Activated CD4-positive, alpha-beta T cell treated with anti-CD3 and anti-CD28 coated beads for 36 hours (primary cell): ENCODE measurements around the gene AASDH. TPM values are rescaled to one million over a fixed set of nuclear protein-coding genes. Genes with fewer than 3 reads are reported as not detected.
"Not testable (repeated sequence)": the region's sequence is repeated elsewhere in the genome, so short reads cannot be mapped to it uniquely, and the experiment has no call there.

Source experiments
- ATAC-seq: fragments of 200-7000 bp; cut with Tn5 transposase; one replicate; pipeline ENCODE4 v1.10.0; 2021; ENCODE audit warnings: mild to moderate bottlenecking, moderate library complexity
- CTCF ChIA-PET: fragments of 350-600 bp; sonication (Branson Sonifier 250); formaldehyde crosslinking; loops from one replicate; lab custom pipeline; 2021; ENCODE audit warnings: antibody characterized with exemption; lab: Charles Lee
- POLR2A ChIA-PET: fragments of 350-600 bp; sonication (Branson Sonifier 250); formaldehyde crosslinking; loops from one replicate; lab custom pipeline; 2021; ENCODE audit warnings: antibody characterized with exemption, inconsistent platforms; lab: Charles Lee
- DNase-seq: peaks from one replicate; pipeline ENCODE4 v3.0.0-alpha.2; 2020
- H3K27ac Mint-ChIP-seq: one replicate; pipeline ENCODE4 v1.8.0; 2021; ENCODE audit warnings: mixed read lengths
- H3K27me3 Mint-ChIP-seq: one replicate; pipeline ENCODE4 v1.8.0; 2021; ENCODE audit warnings: mixed read lengths
- H3K36me3 Mint-ChIP-seq: one replicate; pipeline ENCODE4 v1.8.0; 2021; ENCODE audit warnings: low read depth, mixed read lengths
- H3K4me1 Mint-ChIP-seq: one replicate; pipeline ENCODE4 v1.8.0; 2021; ENCODE audit warnings: mixed read lengths
- H3K4me3 Mint-ChIP-seq: one replicate; pipeline ENCODE4 v1.8.0; 2021; ENCODE audit warnings: mild to moderate bottlenecking, moderate library complexity, mixed read lengths
- H3K9me3 Mint-ChIP-seq: one replicate; pipeline ENCODE4 v1.8.0; 2021; ENCODE audit warnings: low read depth, mixed read lengths
- intact Hi-C, 2 experiments: fragments of 100-400 bp; cut with DNase I in 1 of 2; cut with micrococcal nuclease in 1 of 2; formaldehyde crosslinking; loops; one replicate each; pipeline versions ENCODE4 v1.14.2 to v1.15.1; 2022 to 2024; cut with DNase I, micrococcal nuclease
- total RNA-seq, 2 experiments: library from RNA; stranded (reverse); gene quantifications; one replicate each; pipeline ENCODE4 v1.2.3, GENCODE V29; 2021

AASDH gene
- total RNA-seq, 2 experiments from 2014 or later: 13.3 to 16.4 TPM

- CTCF ChIA-PET: no interaction called here
These were observed 13.3 kb upstream of the AASDH start for GRCh38 chr4:56400560-56400959.

DNA sequence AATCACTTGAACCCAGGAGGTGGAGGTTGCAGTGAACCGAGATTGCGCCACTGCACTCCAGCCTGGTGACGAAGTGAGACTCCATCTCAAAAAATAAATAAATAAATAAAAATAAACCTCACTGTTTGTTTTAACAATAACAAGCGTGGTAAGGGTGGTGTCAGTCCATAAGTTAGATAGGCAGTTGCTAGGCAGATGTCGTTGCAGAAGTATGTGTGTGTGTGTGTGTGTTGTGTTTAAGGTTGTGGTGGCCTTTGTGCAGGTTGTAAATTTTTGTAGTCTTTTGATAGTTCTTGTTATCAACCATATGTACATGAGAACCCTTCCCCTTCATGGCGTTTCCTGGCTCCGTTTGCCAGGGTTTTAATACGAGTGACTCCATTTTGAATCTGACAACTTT, 4.0 kb upstream of the AASDH start:
- Mint-ChIP-seq H3K4me3 (no peak overlapping the region), H3K27ac (no peak overlapping the region), H3K27me3 (no peaks in the 10 kb centered on the region), H3K9me3 (no peaks in the 10 kb centered on the region), H3K36me3 (peaks cover 12% of the 10 kb centered on the region), H3K4me1 (peaks cover 22% of the 10 kb centered on the region)
- ATAC-seq: no peak
- DNase-seq: no peak
- intact Hi-C loops: no loop called here
- ChIA-PET POLR2A (no interaction called here), CTCF (no interaction called here)

More at GRCh38 chr4:56400560-56400959, 13.3 kb upstream of the AASDH start:
- H3K4me3 Mint-ChIP-seq: no peak overlapping the region
- no peaks in the 10 kb centered on the region for H3K4me1 Mint-ChIP-seq
- H3K27ac Mint-ChIP-seq: no peak overlapping the region
- peaks cover 18% of the 10 kb centered on the region for H3K36me3 Mint-ChIP-seq
- POLR2A ChIA-PET: no interaction called here
- intact Hi-C loops: no loop called here
- H3K27me3 Mint-ChIP-seq: no peaks in the 10 kb centered on the region
- no peak for ATAC-seq
- no peaks in the 10 kb centered on the region for H3K9me3 Mint-ChIP-seq
- no peak for DNase-seq

DNA sequence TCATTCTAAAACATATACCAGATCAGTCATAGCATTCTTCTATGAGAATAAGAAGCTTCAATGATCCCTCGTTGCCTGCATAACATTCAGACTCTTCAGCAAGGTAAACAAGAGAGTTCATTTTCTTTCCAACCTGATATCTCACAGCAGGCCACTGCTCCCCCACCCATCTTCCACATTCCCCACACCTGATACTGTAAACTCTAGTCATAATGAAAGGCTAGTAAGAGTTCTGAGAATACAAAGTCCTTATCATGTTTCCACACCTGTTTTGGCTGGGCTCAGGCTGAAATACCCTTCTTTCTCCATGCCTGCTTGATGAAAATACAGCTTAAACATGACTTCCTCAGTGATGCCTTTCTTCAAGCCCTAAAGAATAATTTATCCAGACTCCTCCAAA, 2.3 kb upstream of the AASDH start:
- POLR2A ChIA-PET: no interaction called here
- Mint-ChIP-seq H3K27ac (peak overlapping the region; percentile 16), H3K4me1 (peaks cover 26% of the 10 kb centered on the region), H3K9me3 (no peaks in the 10 kb centered on the region), H3K36me3 (peaks cover 6% of the 10 kb centered on the region), H3K27me3 (no peaks in the 10 kb centered on the region), H3K4me3 (no peak overlapping the region)
- no peak for ATAC-seq
- CTCF ChIA-PET: interaction anchor here (1.6 kb wide), 1 partner anchor 36 kb away, joined by 4 read pairs; no protein-coding TSS in a partner anchor
- DNase-seq: peak; percentile 8
- intact Hi-C loops: loop anchor here in 1 of 2 experiments (5.0 kb wide), 2 partner anchors 442 to 588 kb away; partner anchors contain the start of genes CEP135, NOA1 and POLR2B

- Mint-ChIP-seq H3K4me3 (peak overlapping the region; percentile 98), H3K4me1 (peaks cover 31% of the 10 kb centered on the region), H3K27me3 (no peaks in the 10 kb centered on the region), H3K27ac (peak overlapping the region; percentile 100), H3K9me3 (no peaks in the 10 kb centered on the region), H3K36me3 (peaks cover 6% of the 10 kb centered on the region)
- no peak for ATAC-seq
- intact Hi-C loops: loop anchor here in 1 of 2 experiments (5.0 kb wide), 2 partner anchors 441 to 589 kb away; partner anchors contain the start of genes CEP135, NOA1 and POLR2B
- DNase-seq: no peak
- POLR2A ChIA-PET: interaction anchor here (1.8 to 2.0 kb wide), 2 partner anchors 47 to 440 kb away, joined by 20 to 51 read pairs; partner anchors contain the start of genes CEP135, PAICS and PPAT
- CTCF ChIA-PET: interaction anchor here (1.7 to 2.4 kb wide), 2 partner anchors 8 to 47 kb away, joined by 7 to 29 read pairs; partner anchors contain the start of genes PAICS and PPAT
These were observed 1.0 kb upstream of the AASDH start for GRCh38 chr4:56388306-56388705.

DNA sequence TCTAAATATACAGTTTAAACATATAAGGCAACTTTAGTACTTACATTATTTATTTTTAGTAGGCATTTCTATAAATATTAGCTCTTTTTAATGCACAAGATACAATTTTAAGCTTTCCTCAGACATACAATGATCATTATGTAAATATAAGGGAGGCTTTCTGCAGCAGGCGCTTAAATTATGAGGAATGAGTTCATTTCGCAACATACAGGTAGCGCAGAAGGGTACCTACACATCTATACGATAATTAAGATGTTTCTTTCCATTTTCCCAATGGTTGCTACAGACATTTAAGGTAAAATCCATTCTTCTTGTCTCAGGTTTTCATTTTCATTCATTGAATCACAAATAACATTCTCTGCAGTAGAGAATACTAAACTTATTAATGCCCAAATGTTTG, 1.2 kb downstream of the AASDH start:
- H3K4me3 Mint-ChIP-seq: peak overlapping the region; percentile 98
- H3K27me3 Mint-ChIP-seq: no peaks in the 10 kb centered on the region
- CTCF ChIA-PET: interaction anchor here (2.4 kb wide), 1 partner anchor 50 kb away, joined by 29 read pairs; the partner anchor contains the start of genes PAICS and PPAT
- ATAC-seq: no peak
- POLR2A ChIA-PET: no interaction called here
- H3K36me3 Mint-ChIP-seq: peaks cover 7% of the 10 kb centered on the region
- H3K4me1 Mint-ChIP-seq: peaks cover 31% of the 10 kb centered on the region
- DNase-seq: no peak
- H3K9me3 Mint-ChIP-seq: no peaks in the 10 kb centered on the region
- intact Hi-C loops: loop anchor here (2.0 to 5.0 kb wide), 6 partner anchors 81 to 989 kb away; partner anchors contain the start of genes CEP135 (in 1 of the 2), CLOCK (in 1 of the 2), NOA1 (in 1 of the 2) and POLR2B (in 1 of the 2)
- peak overlapping the region; percentile 65 for H3K27ac Mint-ChIP-seq

- intact Hi-C loops: no loop called here
- H3K36me3 Mint-ChIP-seq: peaks cover 21% of the 10 kb centered on the region
- ATAC-seq (no peak), DNase-seq (no peak)
- ChIA-PET POLR2A (interaction anchor here (0.7 kb wide), 1 partner anchor 56 kb away, joined by 3 read pairs; no protein-coding TSS in a partner anchor), CTCF (no interaction called here)
- no peaks in the 10 kb centered on the region for H3K4me1 Mint-ChIP-seq
- no peaks in the 10 kb centered on the region for H3K27me3 Mint-ChIP-seq
- H3K27ac Mint-ChIP-seq: no peak overlapping the region
- H3K9me3 Mint-ChIP-seq: no peaks in the 10 kb centered on the region
- no peak overlapping the region for H3K4me3 Mint-ChIP-seq
These were observed 11.8 kb downstream of the AASDH start for GRCh38 chr4:56375458-56375857.

- no peak for ATAC-seq
- no peak for DNase-seq
- ChIA-PET CTCF (no interaction called here), POLR2A (interaction anchor here (0.7 kb wide), 1 partner anchor 57 kb away, joined by 3 read pairs; no protein-coding TSS in a partner anchor)
- no peak overlapping the region for H3K4me3 Mint-ChIP-seq
- peaks cover 26% of the 10 kb centered on the region for H3K36me3 Mint-ChIP-seq
- no peaks in the 10 kb centered on the region for H3K27me3 Mint-ChIP-seq
- H3K9me3 Mint-ChIP-seq: no peaks in the 10 kb centered on the region
- intact Hi-C loops: no loop called here
- H3K4me1 Mint-ChIP-seq: no peaks in the 10 kb centered on the region
- H3K27ac Mint-ChIP-seq: no peak overlapping the region
These were observed 12.3 kb downstream of the AASDH start for GRCh38 chr4:56374956-56375355.

DNA sequence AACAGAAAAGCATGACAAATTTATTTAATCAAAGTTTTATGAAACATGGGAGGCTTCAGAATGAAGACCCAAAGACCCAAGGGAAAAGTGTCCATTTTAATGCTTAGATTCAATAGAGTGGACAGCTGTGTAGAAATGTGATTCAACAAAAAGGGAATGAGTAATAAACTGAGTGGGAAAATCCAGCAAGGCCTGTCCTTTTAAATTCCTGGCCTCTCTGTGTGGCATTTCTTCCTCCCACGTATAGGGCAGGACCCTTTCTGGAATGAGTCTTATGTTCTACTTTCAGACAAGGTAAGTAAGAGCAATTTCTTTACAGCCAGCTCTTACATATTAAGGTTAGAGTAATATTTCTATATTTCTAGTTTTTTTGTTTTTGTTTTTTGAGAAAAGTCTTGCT, 14.5 kb downstream of the AASDH start:
- Mint-ChIP-seq H3K9me3 (no peaks in the 10 kb centered on the region), H3K27ac (no peak overlapping the region), H3K27me3 (no peaks in the 10 kb centered on the region), H3K36me3 (peaks cover 40% of the 10 kb centered on the region), H3K4me3 (no peak overlapping the region), H3K4me1 (no peaks in the 10 kb centered on the region)
- ChIA-PET POLR2A (no interaction called here), CTCF (interaction anchor here (0.8 to 1.2 kb wide), 2 partner anchors 19 to 51 kb away, joined by 3 to 4 read pairs; no protein-coding TSS in a partner anchor)
- ATAC-seq (no peak), DNase-seq (no peak)
- intact Hi-C loops: no loop called here

- Mint-ChIP-seq H3K4me3 (no peak overlapping the region), H3K4me1 (no peaks in the 10 kb centered on the region), H3K27me3 (no peaks in the 10 kb centered on the region), H3K36me3 (peaks cover 35% of the 10 kb centered on the region), H3K27ac (no peak overlapping the region), H3K9me3 (no peaks in the 10 kb centered on the region)
- ATAC-seq (no peak), DNase-seq (no peak)
- intact Hi-C loops: no loop called here
- POLR2A ChIA-PET: no interaction called here
- CTCF ChIA-PET: interaction anchor here (0.9 kb wide), 1 partner anchor 9 kb away, joined by 4 read pairs; no protein-coding TSS in a partner anchor
These were observed 15.7 kb downstream of the AASDH start for GRCh38 chr4:56371426-56372220.

- no peaks in the 10 kb centered on the region for H3K9me3 Mint-ChIP-seq
- ChIA-PET POLR2A (no interaction called here), CTCF (no interaction called here)
- H3K4me1 Mint-ChIP-seq: no peaks in the 10 kb centered on the region
- intact Hi-C loops: no loop called here
- H3K27me3 Mint-ChIP-seq: no peaks in the 10 kb centered on the region
- no peak overlapping the region for H3K4me3 Mint-ChIP-seq
- H3K27ac Mint-ChIP-seq: no peak overlapping the region
- peaks cover 37% of the 10 kb centered on the region for H3K36me3 Mint-ChIP-seq
- no peak for ATAC-seq
- DNase-seq: no peak
These were observed 16.9 kb downstream of the AASDH start for GRCh38 chr4:56370377-56370776.

GRCh38 chr4:56362981-56363380, 24.3 kb downstream of the AASDH start:
- CTCF ChIA-PET, H3K9me3 Mint-ChIP-seq, H3K27me3 Mint-ChIP-seq, H3K4me1 Mint-ChIP-seq, H3K4me3 Mint-ChIP-seq, H3K27ac Mint-ChIP-seq, POLR2A ChIA-PET, DNase-seq, intact Hi-C loops, ATAC-seq: not testable (repeated sequence)
- H3K36me3 Mint-ChIP-seq: peaks cover 38% of the 10 kb centered on the region
